HG03025 (cell line): ENCODE measurements around the gene FBXW4.
"Not testable (repeated sequence)": the region's sequence is repeated elsewhere in the genome, so short reads cannot be mapped to it uniquely, and the experiment has no call there.

Experiments
- ATAC-seq: cut with Tn5 transposase; IDR thresholded peaks from one replicate; pipeline ENCODE4 v1.9.1; 2021; ENCODE audit warnings: mild to moderate bottlenecking, moderate library complexity; ENCODE audit not compliant: unreplicated experiment, low FRiP score

FBXW4 gene

GRCh38 chr10:101660256-101660655 is 34.7 kb downstream of the FBXW4 start:
- no peak for ATAC-seq

- ATAC-seq: no peak
Measured at GRCh38 chr10:101658975-101659374, 36.0 kb downstream of the FBXW4 start.

DNA sequence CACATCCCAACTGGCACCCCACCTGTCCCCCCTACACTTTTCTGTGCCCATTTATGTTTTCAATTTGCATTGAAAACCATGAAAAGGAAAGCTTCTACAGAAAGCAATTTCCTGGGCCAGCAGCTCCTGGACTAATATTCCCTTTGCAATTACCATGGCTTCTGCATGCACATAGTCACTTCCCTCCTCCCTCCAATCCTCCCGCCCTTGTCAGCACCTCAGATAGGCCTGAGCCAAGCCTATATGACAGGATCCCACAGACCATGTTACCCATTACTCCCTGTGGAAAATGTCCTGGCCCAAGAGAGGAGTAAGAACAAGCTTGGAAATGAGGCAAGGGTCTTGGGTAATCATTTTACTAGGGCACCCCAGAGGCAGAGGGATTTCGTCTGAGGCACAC is 38.1 kb downstream of the FBXW4 start:
- ATAC-seq: no peak

DNA sequence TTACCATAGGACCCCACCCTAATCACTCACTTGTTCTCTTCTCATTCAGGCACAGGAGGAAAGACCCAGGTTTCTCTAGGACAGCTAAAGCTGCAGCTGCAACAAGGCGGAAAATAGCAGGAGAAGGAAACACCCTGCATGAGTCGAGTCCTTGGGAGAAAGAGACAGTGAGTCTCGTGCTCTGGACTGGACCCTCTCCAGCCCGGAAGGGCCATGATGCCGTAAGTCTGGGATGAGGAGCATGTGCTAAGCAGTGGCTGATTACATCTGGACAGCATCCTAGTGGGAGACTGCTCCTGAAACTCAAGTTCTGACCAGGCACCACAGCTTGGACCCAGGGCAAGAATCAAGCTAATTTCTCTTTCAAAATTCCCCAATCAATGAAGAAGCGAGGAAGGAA is 39.4 kb downstream of the FBXW4 start:
- no peak for ATAC-seq

DNA sequence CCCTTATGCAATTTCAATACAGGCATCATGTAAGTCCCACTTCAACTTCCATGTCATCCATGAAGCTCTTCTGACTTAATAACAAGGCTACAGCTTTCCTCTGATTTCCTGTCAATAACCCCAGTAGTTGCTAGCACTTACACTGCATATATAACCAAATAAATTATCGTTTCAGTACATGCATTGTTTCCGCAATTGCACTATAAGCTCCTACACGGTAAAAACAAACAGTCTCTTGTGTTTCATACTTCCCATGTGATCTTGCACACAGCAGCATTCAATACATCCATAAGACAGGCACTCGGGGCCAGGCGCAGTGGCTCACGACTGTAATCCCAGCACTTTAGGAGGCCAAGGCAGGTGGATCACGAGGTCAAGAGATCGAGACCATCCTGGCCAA is 41.4 kb downstream of the FBXW4 start:
- no peak for ATAC-seq

GRCh38 chr10:101651336-101651735 is 43.6 kb downstream of the FBXW4 start:
- no peak for ATAC-seq

- no peak for ATAC-seq
Measured at GRCh38 chr10:101650863-101651262, 44.1 kb downstream of the FBXW4 start.

DNA sequence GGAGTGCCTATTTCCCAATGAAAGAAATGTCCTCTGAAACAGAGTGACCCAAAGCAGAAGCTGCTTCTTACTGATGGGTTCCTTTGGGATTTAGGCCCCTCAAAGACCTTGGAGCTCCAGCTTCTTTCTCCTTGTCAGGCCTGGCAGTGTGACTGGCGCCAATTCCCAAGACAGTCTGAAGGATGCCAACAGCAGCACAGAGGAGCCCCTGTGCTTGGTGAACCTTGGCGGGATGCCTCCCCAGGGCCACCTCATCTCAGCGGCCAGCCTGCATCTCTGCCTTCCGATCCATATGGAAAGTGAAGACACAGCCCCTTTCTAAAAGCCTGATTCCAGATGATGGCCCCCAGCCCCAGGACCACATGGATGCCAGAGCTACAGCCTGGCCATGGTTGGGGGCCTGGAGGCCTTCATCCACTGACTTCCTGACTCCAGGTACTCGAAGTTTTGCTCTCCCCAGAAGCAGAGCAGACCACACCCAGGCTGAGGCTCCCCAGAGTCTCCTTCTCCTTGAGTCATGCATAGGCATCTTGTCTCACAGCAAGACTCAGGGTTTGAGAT is 45.4 kb downstream of the FBXW4 start:
- no peak for ATAC-seq

DNA sequence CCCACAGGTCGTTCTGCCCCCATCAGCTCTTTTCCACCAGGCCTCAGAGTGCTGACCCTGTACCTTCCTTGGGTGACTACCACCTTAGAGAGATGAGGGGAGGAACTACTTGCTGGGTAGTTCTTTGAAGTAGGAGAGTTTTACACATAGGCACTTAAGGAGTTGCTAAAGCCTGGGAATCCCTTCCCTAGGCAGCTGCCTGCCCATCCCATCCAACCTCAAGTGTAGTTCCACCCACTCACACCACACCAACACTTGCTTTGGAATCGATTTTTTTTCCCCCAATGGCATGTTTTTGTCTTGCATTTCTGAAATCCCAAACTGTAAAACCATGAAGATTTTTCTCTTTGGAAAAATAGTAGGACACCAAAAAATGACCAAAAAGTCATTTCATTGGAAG is 47.7 kb downstream of the FBXW4 start:
- no peak for ATAC-seq

GRCh38 chr10:101646364-101646763 is 48.6 kb downstream of the FBXW4 start:
- no peak for ATAC-seq

GRCh38 chr10:101645659-101646058 is 49.3 kb downstream of the FBXW4 start:
- ATAC-seq: no peak

GRCh38 chr10:101644002-101644401 is 51.0 kb downstream of the FBXW4 start:
- ATAC-seq: no peak

- no peak for ATAC-seq
Measured at GRCh38 chr10:101643546-101643945, 51.4 kb downstream of the FBXW4 start.

- ATAC-seq: no peak
Measured at GRCh38 chr10:101639141-101639900, 55.6 kb downstream of the FBXW4 start.

- not testable (repeated sequence) for ATAC-seq
Measured at GRCh38 chr10:101633510-101633909, 61.5 kb downstream of the FBXW4 start.

DNA sequence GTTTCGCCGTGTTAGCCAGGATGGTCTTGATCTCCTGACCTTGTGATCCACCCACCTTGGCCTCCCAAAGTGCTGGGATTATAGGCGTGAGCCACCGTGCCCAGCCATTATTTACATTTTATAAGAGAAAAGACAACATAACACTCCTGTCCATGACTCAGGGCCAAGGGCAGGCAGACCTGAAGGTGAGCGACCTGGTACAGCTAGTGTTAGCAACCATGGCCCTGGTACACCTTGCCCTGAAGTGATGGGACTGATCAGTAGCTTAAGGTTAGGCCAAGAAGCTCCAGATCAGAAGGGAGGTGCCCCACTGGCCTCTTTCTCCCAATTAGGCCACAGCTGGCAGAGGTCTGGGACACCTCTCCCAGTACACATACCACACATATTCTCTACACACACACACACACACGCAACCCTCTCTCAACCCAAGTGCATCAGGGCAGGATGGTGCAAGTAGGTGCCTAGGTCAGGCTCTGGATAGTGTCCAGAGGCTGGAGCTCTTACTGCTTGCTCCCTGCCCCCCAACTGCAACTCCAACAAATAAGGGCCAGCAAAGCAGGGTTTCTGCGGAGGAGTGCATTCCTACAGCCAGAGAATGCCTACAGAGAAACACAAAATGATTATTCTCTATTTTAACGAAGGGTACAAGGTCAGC is 63.0 kb downstream of the FBXW4 start:
- no peak for ATAC-seq

- ATAC-seq: no peak
Measured at GRCh38 chr10:101630633-101630920, 64.4 kb downstream of the FBXW4 start.

GRCh38 chr10:101629837-101630632 is 64.9 kb downstream of the FBXW4 start:
- ATAC-seq: no peak

GRCh38 chr10:101625821-101626412 is 69.1 kb downstream of the FBXW4 start:
- ATAC-seq: no peak

GRCh38 chr10:101624526-101625102 is 70.4 kb downstream of the FBXW4 start:
- ATAC-seq: no peak

DNA sequence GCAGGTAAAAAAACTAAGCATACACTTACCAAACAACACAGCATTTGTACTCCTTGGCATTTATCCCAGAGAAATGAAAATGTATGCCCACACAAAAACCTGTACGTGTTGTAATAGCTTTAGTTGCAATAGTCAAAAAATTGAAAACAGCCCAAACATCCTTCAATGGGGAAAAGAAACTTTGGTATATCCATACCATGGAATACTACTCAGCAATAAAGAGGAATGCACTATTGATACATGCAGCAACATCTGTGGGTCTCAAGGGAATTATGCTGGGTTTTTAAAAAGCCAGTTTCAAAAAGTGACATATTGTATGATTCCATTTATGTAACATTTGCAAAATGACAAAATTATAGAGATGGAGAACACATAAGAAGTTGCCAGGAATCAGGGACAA is 71.4 kb downstream of the FBXW4 start:
- no peak for ATAC-seq
